Natural killer cell (primary cell): ENCODE results near the gene SCYL2. TPM values are rescaled to one million over a fixed set of nuclear protein-coding genes. Genes with fewer than 3 reads are reported as not detected.
"Not testable (repeated sequence)": the region's sequence is repeated elsewhere in the genome, so short reads cannot be mapped to it uniquely, and the experiment has no call there.

Source experiments
- ATAC-seq, 3 donors: fragments of 150-1000 bp in 2 of 3; fragments of 200-7000 bp in 1 of 3; cut with Tn5 transposase; 1 replicate in 1 of 3; 2 replicates in 2 of 3; pipeline ENCODE4 v1.10.0; 2021; ENCODE audit warnings: mild to moderate bottlenecking in 2 of 3, moderate library complexity in 2 of 3
- DNase-seq, 2 donors: peaks; one replicate each; pipeline versions ENCODE4 v3.0.0 to v3.0.0-alpha.2; 2013 to 2021; ENCODE audit warnings: mixed read lengths in 1 of 2
- H3K27ac ChIP-seq: one replicate; pipeline ENCODE4 v1.5.1; 2013; ENCODE audit warnings: mild to moderate bottlenecking, low read length
- H3K27me3 ChIP-seq: one replicate; pipeline ENCODE4 v1.6.1; 2013; ENCODE audit warnings: low read length; ENCODE audit not compliant: control insufficient read depth, insufficient read depth
- H3K36me3 ChIP-seq: one replicate; pipeline ENCODE4 v1.6.1; 2013; ENCODE audit warnings: low read length; ENCODE audit not compliant: control insufficient read depth, insufficient read depth
- H3K4me1 ChIP-seq: one replicate; pipeline ENCODE4 v1.6.1; 2013; ENCODE audit warnings: low read length; ENCODE audit not compliant: control insufficient read depth, insufficient read depth
- H3K4me3 ChIP-seq: one replicate; pipeline ENCODE4 v1.5.1; 2013; ENCODE audit warnings: low read length
- H3K9me3 ChIP-seq: one replicate; pipeline ENCODE4 v1.6.1; 2013; ENCODE audit warnings: low read length; ENCODE audit not compliant: control insufficient read depth, insufficient read depth
- H3K27ac Mint-ChIP-seq, 2 donors: one replicate each; pipeline ENCODE4 v1.8.0; 2022; ENCODE audit warnings: mild to moderate bottlenecking in 2 of 2, mixed read lengths in 2 of 2, moderate library complexity in 1 of 2
- H3K27me3 Mint-ChIP-seq, 2 donors: one replicate each; pipeline ENCODE4 v1.8.0; 2022; ENCODE audit warnings: low read depth in 2 of 2, mixed read lengths in 2 of 2
- H3K36me3 Mint-ChIP-seq: one replicate; pipeline ENCODE4 v1.8.0; 2022; ENCODE audit warnings: mixed read lengths
- H3K4me1 Mint-ChIP-seq, 2 donors: one replicate each; pipeline ENCODE4 v1.8.0; 2022; ENCODE audit warnings: mixed read lengths in 2 of 2
- H3K4me3 Mint-ChIP-seq: one replicate; pipeline ENCODE4 v1.8.0; 2022; ENCODE audit warnings: mild to moderate bottlenecking, moderate library complexity, mixed read lengths
- H3K9me3 Mint-ChIP-seq, 2 donors: one replicate each; pipeline ENCODE4 v1.8.0; 2022; ENCODE audit warnings: mixed read lengths in 2 of 2
- WGBS: methylation state at CpG from one replicate; pipeline ENCODE4 v1.1.7; 2013; ENCODE audit warnings: missing lambda C conversion rate; ENCODE audit not compliant: insufficient coverage; 5-methylcytosine and 5-hydroxymethylcytosine counted together
- intact Hi-C: fragments of 100-400 bp; cut with micrococcal nuclease; formaldehyde crosslinking; loops from one replicate; pipeline ENCODE4 v1.14.2; 2022
- total RNA-seq, 4 donors: library from RNA; stranded (reverse); fragments of 120-200 nt in 1 of 4; gene quantifications; one replicate each; pipeline versions ENCODE4 v1.2.3 to v1.2.4, GENCODE V29; 2013 to 2022
- TF ChIP-seq, protein P1 (sequence below): fragments of 200-600 bp; IDR thresholded peaks from one replicate; pipeline ENCODE4 v1.8.0; 2022; ENCODE audit warnings: antibody characterized with exemption

Gene SCYL2
- total RNA-seq, 3 donors from 2014 or later (not counting 1 experiment from before 2014, with no cell fraction given) = 48.7 to 61.0 (median 56.1) TPM

- H3K4me3 Mint-ChIP-seq = no peak overlapping the region
- DNase-seq (no peak), ATAC-seq (no peak)
- H3K4me3 ChIP-seq = no peak overlapping the region
- no peaks in the 10 kb centered on the region for H3K9me3 ChIP-seq
- no peaks in the 10 kb centered on the region for H3K36me3 Mint-ChIP-seq
- no peaks in the 10 kb centered on the region for H3K27me3 Mint-ChIP-seq
- H3K9me3 Mint-ChIP-seq = no peaks in the 10 kb centered on the region
- no peaks in the 10 kb centered on the region for H3K4me1 ChIP-seq
- no peaks in the 10 kb centered on the region for H3K36me3 ChIP-seq
- H3K4me1 Mint-ChIP-seq = peaks cover 42 to 48% of the 10 kb centered on the region in 2 donors
- intact Hi-C loops = no loop called here
- 100% methylated on average over 1 of the region's 4 CpGs for WGBS
- H3K27me3 ChIP-seq = no peaks in the 10 kb centered on the region
- no peak overlapping the region for H3K27ac ChIP-seq
- TF ChIP-seq, protein P1, sequence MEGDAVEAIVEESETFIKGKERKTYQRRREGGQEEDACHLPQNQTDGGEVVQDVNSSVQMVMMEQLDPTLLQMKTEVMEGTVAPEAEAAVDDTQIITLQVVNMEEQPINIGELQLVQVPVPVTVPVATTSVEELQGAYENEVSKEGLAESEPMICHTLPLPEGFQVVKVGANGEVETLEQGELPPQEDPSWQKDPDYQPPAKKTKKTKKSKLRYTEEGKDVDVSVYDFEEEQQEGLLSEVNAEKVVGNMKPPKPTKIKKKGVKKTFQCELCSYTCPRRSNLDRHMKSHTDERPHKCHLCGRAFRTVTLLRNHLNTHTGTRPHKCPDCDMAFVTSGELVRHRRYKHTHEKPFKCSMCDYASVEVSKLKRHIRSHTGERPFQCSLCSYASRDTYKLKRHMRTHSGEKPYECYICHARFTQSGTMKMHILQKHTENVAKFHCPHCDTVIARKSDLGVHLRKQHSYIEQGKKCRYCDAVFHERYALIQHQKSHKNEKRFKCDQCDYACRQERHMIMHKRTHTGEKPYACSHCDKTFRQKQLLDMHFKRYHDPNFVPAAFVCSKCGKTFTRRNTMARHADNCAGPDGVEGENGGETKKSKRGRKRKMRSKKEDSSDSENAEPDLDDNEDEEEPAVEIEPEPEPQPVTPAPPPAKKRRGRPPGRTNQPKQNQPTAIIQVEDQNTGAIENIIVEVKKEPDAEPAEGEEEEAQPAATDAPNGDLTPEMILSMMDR = no peak
- H3K27ac Mint-ChIP-seq = no peak overlapping the region
These were observed 6.8 kb downstream of the SCYL2 start for GRCh38 chr12:100273782-100274181.

- ATAC-seq (no peak), DNase-seq (no peak)
- 100% methylated on average over 2 of the region's 2 CpGs for WGBS
- TF ChIP-seq, protein P1 = no peak
- no peaks in the 10 kb centered on the region for H3K9me3 ChIP-seq
- Mint-ChIP-seq H3K9me3 (no peaks in the 10 kb centered on the region), H3K4me3 (no peak overlapping the region), H3K27ac (no peak overlapping the region), H3K27me3 (no peaks in the 10 kb centered on the region), H3K4me1 (peaks cover 42 to 48% of the 10 kb centered on the region in 2 donors), H3K36me3 (no peaks in the 10 kb centered on the region)
- no peak overlapping the region for H3K4me3 ChIP-seq
- H3K36me3 ChIP-seq = no peaks in the 10 kb centered on the region
- no peaks in the 10 kb centered on the region for H3K27me3 ChIP-seq
- H3K27ac ChIP-seq = no peak overlapping the region
- intact Hi-C loops = no loop called here
- no peaks in the 10 kb centered on the region for H3K4me1 ChIP-seq
These were observed 7.3 kb downstream of the SCYL2 start for GRCh38 chr12:100274291-100274690.

DNA sequence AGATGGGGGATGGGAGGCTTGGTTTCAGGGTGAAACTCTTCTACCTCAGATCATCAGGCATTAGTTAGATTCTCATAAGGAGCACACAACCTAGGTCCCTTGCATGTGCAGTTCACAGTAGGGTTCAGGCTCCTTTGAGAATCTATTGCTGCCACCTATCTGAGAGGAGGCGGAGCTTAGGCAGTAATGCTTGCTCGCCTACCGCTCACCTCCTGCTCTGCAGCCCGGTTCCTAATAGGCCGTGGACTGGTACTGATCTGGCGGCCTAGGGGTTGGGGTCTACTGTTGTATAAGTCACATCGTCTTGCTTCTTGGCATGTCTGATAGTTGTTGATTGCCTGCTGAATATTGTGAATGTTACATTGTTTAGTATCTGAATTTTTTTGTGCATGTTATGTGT, 12.2 kb downstream of the SCYL2 start:
- Histone ChIP-seq H3K27ac (no peak overlapping the region), H3K9me3 (no peaks in the 10 kb centered on the region), H3K36me3 (peaks cover 4% of the 10 kb centered on the region), H3K4me1 (no peaks in the 10 kb centered on the region), H3K4me3 (no peak overlapping the region), H3K27me3 (no peaks in the 10 kb centered on the region)
- TF ChIP-seq, protein P1 = no peak
- WGBS = 95% methylated on average over 7 of the region's 7 CpGs
- no peaks in the 10 kb centered on the region for H3K36me3 Mint-ChIP-seq
- H3K4me3 Mint-ChIP-seq = no peak overlapping the region
- no peak overlapping the region for H3K27ac Mint-ChIP-seq
- intact Hi-C loops = no loop called here
- no peaks in the 10 kb centered on the region for H3K9me3 Mint-ChIP-seq
- peaks cover 29 to 35% of the 10 kb centered on the region in 2 donors for H3K4me1 Mint-ChIP-seq
- ATAC-seq (no peak), DNase-seq (no peak)
- H3K27me3 Mint-ChIP-seq = no peaks in the 10 kb centered on the region

DNA sequence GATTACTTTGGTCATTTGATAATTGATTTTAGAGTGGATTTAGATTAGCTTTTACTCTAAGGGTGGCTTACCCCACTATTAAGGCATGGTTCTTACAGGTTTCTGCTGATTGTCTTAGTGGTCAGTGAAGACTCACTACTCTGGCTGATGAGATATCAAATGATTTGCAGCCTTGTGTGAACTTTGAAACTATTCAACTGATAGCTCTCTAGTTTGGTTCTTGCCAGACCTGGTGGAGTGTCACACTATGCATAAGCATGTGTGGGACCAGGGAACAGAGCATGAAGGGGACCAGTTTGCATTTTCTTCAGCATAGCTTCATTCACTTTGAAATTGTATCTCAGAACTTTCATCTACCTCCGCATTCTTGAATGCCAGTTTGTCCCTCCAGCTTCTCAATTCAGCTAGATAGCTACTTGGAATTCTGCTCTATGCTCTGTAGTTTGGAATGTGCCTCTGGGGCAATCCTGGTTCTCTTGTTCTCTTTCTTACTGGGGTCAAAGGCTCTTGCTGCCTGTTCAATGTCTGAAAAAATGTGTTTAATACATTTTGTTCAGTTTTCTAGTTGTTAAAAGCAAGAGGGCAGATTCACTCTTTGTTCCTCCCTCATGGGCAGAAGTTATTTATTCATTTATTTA, 12.7 kb downstream of the SCYL2 start:
- Mint-ChIP-seq H3K36me3 (no peaks in the 10 kb centered on the region), H3K27me3 (no peaks in the 10 kb centered on the region), H3K9me3 (no peaks in the 10 kb centered on the region), H3K4me3 (no peak overlapping the region), H3K27ac (no peak overlapping the region), H3K4me1 (peaks cover 29% of the 10 kb centered on the region in 2 donors)
- TF ChIP-seq, protein P1 = no peak
- H3K4me3 ChIP-seq = no peak overlapping the region
- DNase-seq (no peak), ATAC-seq (no peak)
- no peaks in the 10 kb centered on the region for H3K27me3 ChIP-seq
- peaks cover 6% of the 10 kb centered on the region for H3K36me3 ChIP-seq
- H3K9me3 ChIP-seq = no peaks in the 10 kb centered on the region
- intact Hi-C loops = no loop called here
- 100% methylated on average over 1 of the region's 1 CpG for WGBS
- H3K27ac ChIP-seq = no peak overlapping the region
- no peaks in the 10 kb centered on the region for H3K4me1 ChIP-seq

GRCh38 chr12:100284556-100284955, 17.6 kb downstream of the SCYL2 start:
- H3K4me1 ChIP-seq, H3K9me3 Mint-ChIP-seq, H3K36me3 Mint-ChIP-seq, ATAC-seq, H3K27me3 ChIP-seq, H3K27me3 Mint-ChIP-seq, intact Hi-C loops, H3K27ac Mint-ChIP-seq, H3K4me3 Mint-ChIP-seq, H3K27ac ChIP-seq, H3K4me3 ChIP-seq, DNase-seq, H3K9me3 ChIP-seq: not testable (repeated sequence)
- WGBS = 98% methylated on average over 12 of the region's 12 CpGs
- H3K36me3 ChIP-seq = peaks cover 12% of the 10 kb centered on the region
- H3K4me1 Mint-ChIP-seq = peaks cover 10 to 14% of the 10 kb centered on the region in 2 donors
